Activated CD8-positive, alpha-beta T cell treated with anti-CD3 and anti-CD28 coated beads for 36 hours (primary cell): Measurements from ENCODE around the gene ALKBH2. TPM values are rescaled to one million over a fixed set of nuclear protein-coding genes. Genes with fewer than 3 reads are reported as not detected.

Experiments used
- ATAC-seq: fragments of 200-7000 bp; cut with Tn5 transposase; one replicate; pipeline ENCODE4 v1.10.0; 2021; ENCODE audit warnings: mild to moderate bottlenecking, moderate library complexity
- CTCF ChIA-PET: fragments of 350-600 bp; sonication (Branson Sonifier 250); formaldehyde crosslinking; loops from one replicate; lab custom pipeline; 2021; ENCODE audit warnings: antibody characterized with exemption; lab: Charles Lee
- POLR2A ChIA-PET: fragments of 350-600 bp; sonication (Branson Sonifier 250); formaldehyde crosslinking; loops from one replicate; lab custom pipeline; 2021; ENCODE audit warnings: antibody characterized with exemption; lab: Charles Lee
- DNase-seq: peaks from one replicate; pipeline ENCODE4 v3.0.0-alpha.2; 2020
- H3K27ac Mint-ChIP-seq: one replicate; pipeline ENCODE4 v1.8.0; 2021; ENCODE audit warnings: mild to moderate bottlenecking, mixed read lengths
- H3K27me3 Mint-ChIP-seq: one replicate; pipeline ENCODE4 v1.8.0; 2021; ENCODE audit warnings: mixed read lengths
- H3K36me3 Mint-ChIP-seq: one replicate; pipeline ENCODE4 v1.8.0; 2021; ENCODE audit warnings: low read depth, mixed read lengths
- H3K4me1 Mint-ChIP-seq: one replicate; pipeline ENCODE4 v1.8.0; 2021; ENCODE audit warnings: low read depth, mixed read lengths
- H3K4me3 Mint-ChIP-seq: one replicate; pipeline ENCODE4 v1.8.0; 2021; ENCODE audit warnings: mild to moderate bottlenecking, moderate library complexity, mixed read lengths
- H3K9me3 Mint-ChIP-seq: one replicate; pipeline ENCODE4 v1.8.0; 2021; ENCODE audit warnings: mixed read lengths
- intact Hi-C: fragments of 100-400 bp; cut with micrococcal nuclease; formaldehyde crosslinking; loops from one replicate; pipeline ENCODE4 v1.10.0; 2022
- total RNA-seq, 2 experiments: library from RNA; stranded (reverse); gene quantifications; one replicate each; pipeline ENCODE4 v1.2.3, GENCODE V29; 2021
- TF ChIP-seq, protein P1 (sequence below): fragments of 200-600 bp; IDR thresholded peaks from one replicate; pipeline ENCODE4 v1.8.0; 2022; ENCODE audit warnings: antibody characterized with exemption, mild to moderate bottlenecking

Gene ALKBH2
- total RNA-seq, 2 experiments from 2014 or later: 35.6 to 37.8 TPM

DNA sequence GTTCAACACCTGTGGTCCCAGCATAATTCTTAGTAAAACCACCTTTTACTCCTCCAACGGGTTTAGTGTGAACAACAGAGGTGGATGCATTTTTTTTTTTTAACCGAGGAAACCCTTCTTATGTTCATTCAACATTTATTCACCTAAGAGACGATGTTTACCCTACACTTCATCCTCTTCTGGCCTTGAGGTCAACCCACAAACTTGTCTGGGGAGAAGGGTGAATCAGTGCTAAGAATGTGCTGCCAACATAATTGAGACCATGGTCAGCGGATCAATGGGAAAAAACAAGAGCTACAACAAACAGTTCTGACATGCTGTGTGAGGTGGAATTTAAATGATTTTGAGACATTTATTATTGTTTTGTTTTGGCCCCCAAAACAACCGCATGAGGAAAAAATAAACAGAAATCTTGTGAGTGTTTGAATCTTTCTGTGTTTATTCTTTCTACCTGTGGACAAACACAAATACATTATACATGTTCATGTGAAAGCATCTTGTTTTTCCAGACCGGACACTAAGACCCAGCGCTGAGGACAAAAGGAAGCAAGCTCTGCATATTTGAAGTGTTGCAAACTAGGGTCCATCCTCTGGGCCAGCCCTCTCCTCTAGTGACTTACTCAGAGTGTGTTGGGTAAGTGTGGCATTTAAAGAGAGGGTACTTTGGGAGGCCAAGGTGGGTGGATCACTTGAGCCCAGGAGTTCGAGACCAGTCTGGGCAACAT lies 46.0 kb downstream of the ALKBH2 start:
- Mint-ChIP-seq H3K27me3 (peaks cover 7% of the 10 kb centered on the region), H3K36me3 (peaks cover 6% of the 10 kb centered on the region), H3K4me1 (peaks cover 7% of the 10 kb centered on the region), H3K9me3 (no peaks in the 10 kb centered on the region), H3K4me3 (no peak overlapping the region), H3K27ac (no peak overlapping the region)
- DNase-seq (no peak), ATAC-seq (no peak)
- intact Hi-C loops: no loop called here
- ChIA-PET CTCF (no interaction called here), POLR2A (interaction anchor here (0.6 kb wide), 1 partner anchor 316 kb away, joined by 3 read pairs; the partner anchor contains the start of gene CORO1C)
- TF ChIP-seq, protein P1, sequence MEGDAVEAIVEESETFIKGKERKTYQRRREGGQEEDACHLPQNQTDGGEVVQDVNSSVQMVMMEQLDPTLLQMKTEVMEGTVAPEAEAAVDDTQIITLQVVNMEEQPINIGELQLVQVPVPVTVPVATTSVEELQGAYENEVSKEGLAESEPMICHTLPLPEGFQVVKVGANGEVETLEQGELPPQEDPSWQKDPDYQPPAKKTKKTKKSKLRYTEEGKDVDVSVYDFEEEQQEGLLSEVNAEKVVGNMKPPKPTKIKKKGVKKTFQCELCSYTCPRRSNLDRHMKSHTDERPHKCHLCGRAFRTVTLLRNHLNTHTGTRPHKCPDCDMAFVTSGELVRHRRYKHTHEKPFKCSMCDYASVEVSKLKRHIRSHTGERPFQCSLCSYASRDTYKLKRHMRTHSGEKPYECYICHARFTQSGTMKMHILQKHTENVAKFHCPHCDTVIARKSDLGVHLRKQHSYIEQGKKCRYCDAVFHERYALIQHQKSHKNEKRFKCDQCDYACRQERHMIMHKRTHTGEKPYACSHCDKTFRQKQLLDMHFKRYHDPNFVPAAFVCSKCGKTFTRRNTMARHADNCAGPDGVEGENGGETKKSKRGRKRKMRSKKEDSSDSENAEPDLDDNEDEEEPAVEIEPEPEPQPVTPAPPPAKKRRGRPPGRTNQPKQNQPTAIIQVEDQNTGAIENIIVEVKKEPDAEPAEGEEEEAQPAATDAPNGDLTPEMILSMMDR: no peak

DNA sequence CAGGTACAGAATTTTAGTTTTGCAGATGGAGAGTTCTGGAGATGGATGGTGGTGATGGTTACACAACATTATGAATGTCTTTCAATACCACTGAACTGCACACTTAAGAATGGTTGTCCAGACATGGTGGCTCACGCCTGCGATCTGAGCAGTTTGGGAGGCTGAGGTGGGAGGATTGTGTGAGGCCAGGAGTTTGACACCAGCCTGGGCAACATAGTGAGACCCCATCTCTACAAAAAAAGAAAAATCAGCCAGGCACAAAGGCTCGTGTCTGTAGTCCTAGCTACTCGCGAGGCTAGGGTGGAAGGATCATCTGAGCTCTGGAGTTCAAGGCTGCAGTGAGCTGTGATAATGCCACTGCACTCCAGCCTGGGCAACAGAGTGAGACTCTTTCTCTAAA lies 49.0 kb downstream of the ALKBH2 start:
- H3K27ac Mint-ChIP-seq: no peak overlapping the region
- CTCF ChIA-PET: no interaction called here
- POLR2A ChIA-PET: no interaction called here
- no peaks in the 10 kb centered on the region for H3K36me3 Mint-ChIP-seq
- intact Hi-C loops: no loop called here
- peaks cover 2% of the 10 kb centered on the region for H3K4me1 Mint-ChIP-seq
- DNase-seq: no peak
- TF ChIP-seq, protein P1: no peak
- peaks cover 4% of the 10 kb centered on the region for H3K9me3 Mint-ChIP-seq
- no peak for ATAC-seq
- H3K27me3 Mint-ChIP-seq: peaks cover 17% of the 10 kb centered on the region
- H3K4me3 Mint-ChIP-seq: no peak overlapping the region

Other genes starting within 250 kb of the ALKBH2 start
- 10 to 100 TPM; 33.0 to 34.5 TPM for gene SSH1, start 235.9 kb downstream of the ALKBH2 start, total RNA-seq
- gene DAO, start 213.4 kb downstream of the ALKBH2 start, total RNA-seq: not detected
- not detected for gene SVOP, start 72.4 kb downstream of the ALKBH2 start, total RNA-seq
- gene USP30, start 40.9 kb downstream of the ALKBH2 start, total RNA-seq: 10 to 100 TPM in 1 of 2 experiments, 1 to 10 TPM in 1; 7.4 to 10.0 TPM
- gene UNG, start 4.1 kb upstream of the ALKBH2 start, total RNA-seq: 10 to 100 TPM; 86.4 to 93.3 TPM
- gene ACACB, start 23.1 kb upstream of the ALKBH2 start, total RNA-seq: 10 to 100 TPM in 1 of 2 experiments, 1 to 10 TPM in 1; 8.7 to 11.2 TPM
- gene FOXN4, start 215.8 kb upstream of the ALKBH2 start, total RNA-seq: not detected